Ovary (tissue), 1 donor: Measurements from ENCODE around the gene BPIFB4.

Experiments
- EP300 ChIP-seq: sonication (generic); formaldehyde crosslinking; IDR thresholded peaks from one replicate; pipeline ENCODE4 v1.6.1; 2017; ENCODE audit warnings: antibody characterized with exemption
- POLR2A ChIP-seq: fragments of 450-650 bp; IDR thresholded peaks from one replicate; pipeline ENCODE4 v1.6.1; 2017; ENCODE audit warnings: antibody characterized with exemption, mild to moderate bottlenecking, moderate library complexity

- TF ChIP-seq POLR2A (no peak), EP300 (no peak)
Measured at GRCh38 chr20:33059136-33059535, 20.3 kb upstream of the BPIFB4 start.
